HL-60 (cell line): ENCODE data around the gene TRMT44.

Experiments
- POLR2AphosphoS5 ChIP-seq: IDR thresholded peaks from 2 replicates; pipeline ENCODE4 v1.6.1; 2012; ENCODE audit warnings: low read depth
- REST ChIP-seq: IDR thresholded peaks from 2 replicates; pipeline ENCODE4 v1.6.1; 2012; ENCODE audit warnings: low read depth; ENCODE audit not compliant: insufficient replicate concordance

- TF ChIP-seq POLR2AphosphoS5 (no peak), REST (no peak)
Observed at GRCh38 chr4:8504279-8505007, 63.9 kb downstream of the TRMT44 start.
